ENCODE measurements around the gene CUTA. TPM values are rescaled to one million over a fixed set of nuclear protein-coding genes. Genes with fewer than 3 reads are reported as not detected.

CUTA gene
- total RNA-seq, 1 donor from 2014 or later = 264 TPM

- Mint-ChIP-seq H3K9me3 (ENCODE audit: low read depth) (no peaks in the 10 kb centered on the region), H3K4me3 (ENCODE audit: low read depth) (peak overlapping the region; percentile 95), H3K27me3 (no peaks in the 10 kb centered on the region), H3K36me3 (ENCODE audit: insufficient read depth) (peaks cover 2% of the 10 kb centered on the region), H3K4me1 (ENCODE audit: low read depth) (peaks cover 13% of the 10 kb centered on the region), H3K27ac (no peak overlapping the region)
- DNase-seq (ENCODE audit: low spot score, unreplicated experiment) = no peak
- no peak for TF ChIP-seq CTCF (IDR thresholded peaks at IDR 0.05; ENCODE audit: unreplicated experiment)
Measured at GRCh38 chr6:33456156-33456555, 38.2 kb upstream of the CUTA start.

- H3K4me3 Mint-ChIP-seq (ENCODE audit: low read depth) = peak overlapping the region; percentile 95
Measured at GRCh38 chr6:33455051-33455450, 37.1 kb upstream of the CUTA start.

GRCh38 chr6:33454009-33454946 lies 36.4 kb upstream of the CUTA start, which contains the start of gene ZBTB9:
TSS of gene ZBTB9 (plus strand) at chr6:33454576. CDS start at chr6:33455101, 525 bp downstream.
- H3K27ac Mint-ChIP-seq = peak within 1 kb of the TSS; percentile 87
- no peaks in the 10 kb centered on the region for H3K27me3 Mint-ChIP-seq
- H3K4me1 Mint-ChIP-seq (ENCODE audit: low read depth) = peaks cover 13% of the 10 kb centered on the region
- no peaks in the 10 kb centered on the region for H3K9me3 Mint-ChIP-seq (ENCODE audit: low read depth)
- peak within 1 kb of the TSS; percentile 95 for H3K4me3 Mint-ChIP-seq (ENCODE audit: low read depth)
- TF ChIP-seq CTCF (IDR thresholded peaks at IDR 0.05; ENCODE audit: unreplicated experiment) = no peak
- H3K36me3 Mint-ChIP-seq (ENCODE audit: insufficient read depth) = peaks cover 2% of the 10 kb centered on the region
- peak; percentile 87 for DNase-seq (ENCODE audit: low spot score, unreplicated experiment)

More at GRCh38 chr6:33455051-33455450, 37.1 kb upstream of the CUTA start:
- H3K4me1 Mint-ChIP-seq (ENCODE audit: low read depth) = peaks cover 13% of the 10 kb centered on the region
- H3K27me3 Mint-ChIP-seq = no peaks in the 10 kb centered on the region
- H3K27ac Mint-ChIP-seq = peak overlapping the region; percentile 87
- no peak for DNase-seq (ENCODE audit: low spot score, unreplicated experiment)
- H3K36me3 Mint-ChIP-seq (ENCODE audit: insufficient read depth) = peaks cover 2% of the 10 kb centered on the region
- TF ChIP-seq CTCF (IDR thresholded peaks at IDR 0.05; ENCODE audit: unreplicated experiment) = no peak
- no peaks in the 10 kb centered on the region for H3K9me3 Mint-ChIP-seq (ENCODE audit: low read depth)

GRCh38 chr6:33453393-33454008 lies 35.6 kb upstream of the CUTA start:
- DNase-seq (ENCODE audit: low spot score, unreplicated experiment) = no peak
- H3K9me3 Mint-ChIP-seq (ENCODE audit: low read depth) = no peaks in the 10 kb centered on the region
- peaks cover 13% of the 10 kb centered on the region for H3K4me1 Mint-ChIP-seq (ENCODE audit: low read depth)
- TF ChIP-seq CTCF (IDR thresholded peaks at IDR 0.05; ENCODE audit: unreplicated experiment) = no peak
- peak overlapping the region; percentile 62 for H3K27ac Mint-ChIP-seq
- peaks cover 5% of the 10 kb centered on the region for H3K36me3 Mint-ChIP-seq (ENCODE audit: insufficient read depth)
- no peaks in the 10 kb centered on the region for H3K27me3 Mint-ChIP-seq
- peak overlapping the region; percentile 95 for H3K4me3 Mint-ChIP-seq (ENCODE audit: low read depth)

GRCh38 chr6:33452496-33452895 lies 34.6 kb upstream of the CUTA start:
- Mint-ChIP-seq H3K27me3 (no peaks in the 10 kb centered on the region), H3K27ac (no peak overlapping the region), H3K36me3 (ENCODE audit: insufficient read depth) (peaks cover 8% of the 10 kb centered on the region), H3K4me3 (ENCODE audit: low read depth) (no peak overlapping the region), H3K9me3 (ENCODE audit: low read depth) (no peaks in the 10 kb centered on the region), H3K4me1 (ENCODE audit: low read depth) (peaks cover 13% of the 10 kb centered on the region)
- DNase-seq (ENCODE audit: low spot score, unreplicated experiment) = no peak
- no peak for TF ChIP-seq CTCF (IDR thresholded peaks at IDR 0.05; ENCODE audit: unreplicated experiment)
